Spleen (tissue), 11 donors: ENCODE results near the gene EPHB6. TPM values are rescaled to one million over a fixed set of nuclear protein-coding genes. Genes with fewer than 3 reads are reported as not detected.

Source experiments
- DNase-seq: peaks from one replicate; pipeline ENCODE4 v3.0.0-alpha.2; 2020
- H3K27ac ChIP-seq, 8 donors: fragments of 200-600 bp; sonication (generic) in 7 of 8; 1 replicate in 4 of 8; 2 replicates in 4 of 8; pipeline versions ENCODE4 v1.5.0 to v1.8.0; 2016 to 2021; ENCODE audit warnings: inconsistent platforms in 4 of 8, mild to moderate bottlenecking in 4 of 8, moderate library complexity in 1 of 8
- H3K27me3 ChIP-seq, 7 donors: fragments of 200-600 bp; sonication (generic) in 6 of 7; replicated peaks in 1 of 7; 1 replicate in 4 of 7; 2 replicates in 3 of 7; pipeline versions ENCODE4 v1.5.0 to v1.8.0; 2016 to 2021; ENCODE audit warnings: inconsistent platforms in 3 of 7, mild to moderate bottlenecking in 1 of 7
- H3K36me3 ChIP-seq, 6 donors: fragments of 200-600 bp; sonication (generic) in 5 of 6; 1 replicate in 4 of 6; 2 replicates in 2 of 6; pipeline versions ENCODE4 v1.5.0 to v1.8.0; 2016 to 2021; ENCODE audit warnings: inconsistent platforms in 2 of 6
- H3K4me1 ChIP-seq, 6 donors: fragments of 200-600 bp; sonication (generic) in 5 of 6; 1 replicate in 3 of 6; 2 replicates in 3 of 6; pipeline versions ENCODE4 v1.5.0 to v1.8.0; 2016 to 2021; ENCODE audit warnings: inconsistent platforms in 3 of 6
- H3K4me3 ChIP-seq, 8 donors: fragments of 200-600 bp; sonication (generic) in 7 of 8; 1 replicate in 4 of 8; 2 replicates in 4 of 8; pipeline versions ENCODE4 v1.5.0 to v1.8.0; 2016 to 2021; ENCODE audit warnings: inconsistent platforms in 4 of 8, mild to moderate bottlenecking in 4 of 8, moderate library complexity in 2 of 8
- H3K9me3 ChIP-seq, 8 donors: fragments of 200-600 bp; sonication (generic) in 7 of 8; 1 replicate in 4 of 8; 2 replicates in 4 of 8; pipeline versions ENCODE4 v1.5.0 to v1.8.0; 2016 to 2021; ENCODE audit warnings: inconsistent platforms in 4 of 8
- CTCF ChIP-seq, 11 experiments: fragments of 200-600 bp in 7 of 11; fragments of 450-650 bp in 4 of 11; sonication (generic) in 4 of 11; IDR thresholded peaks in 8 of 11; conservative IDR thresholded peaks in 3 of 11; 1 replicate in 7 of 11; 2 replicates in 4 of 11; pipeline versions ENCODE4 v1.4.0 to v1.8.0; 2016 to 2021; ENCODE audit warnings: antibody characterized with exemption in 11 of 11, inconsistent platforms in 4 of 11, mild to moderate bottlenecking in 1 of 11
- POLR2A ChIP-seq, 3 donors: fragments of 450-650 bp; IDR thresholded peaks; one replicate each; pipeline ENCODE4 v1.5.1; 2017; ENCODE audit warnings: antibody characterized with exemption in 3 of 3, mild to moderate bottlenecking in 1 of 3
- POLR2AphosphoS5 ChIP-seq, 3 donors: sonication (generic); formaldehyde crosslinking; IDR thresholded peaks; one replicate each; pipeline ENCODE4 v1.5.1; 2017; ENCODE audit warnings: antibody characterized with exemption in 3 of 3
- whole genome bisulfite sequencing, 5 donors: extraction: QIAGEN DNeasy Blood & Tissue Kit in 3 of 5; methylation state at CpG; one replicate each; pipeline versions ENCODE4 v1.1.5 to v1.1.7; 2013 to 2018; 5-methylcytosine and 5-hydroxymethylcytosine counted together
- intact Hi-C: fragments of 100-400 bp; cut with DNase I; formaldehyde crosslinking; loops from one replicate; pipeline ENCODE4 v1.15.0; 2023; ENCODE audit warnings: low total_unique reads
- polyA plus RNA-seq, 3 donors: library from polyadenylated mRNA; stranded (reverse); fragments of 200-250 nt; gene quantifications; one replicate each; pipeline ENCODE4 v1.2.1, GENCODE V29; 2013
- total RNA-seq, 7 donors: library from RNA; depleted of rRNA in 3 of 7; stranded (reverse); fragments of >200 nt in 3 of 7; fragmentation: NEBNext Ultra II Directional in 4 of 7; extraction: Animal tissue kit (Norgen Biotek cat#: 25700) in 4 of 7; gene quantifications; one replicate each; pipeline versions ENCODE4 v1.1.0 to v1.2.1, GENCODE V29; 2016 to 2021
- donor health status: healthy with polysubstance abuse.
- donor health status: DM: no; HTN: no; CAD: no; lungs with moderate emphysema.
- donor health status: DM: no; HTN: no; CAD: no.
- donor health status: Bipolar disorder and iron deficiency.
- donor health status: healthy.
- donor health status: DM: no; HTN: no; CAD: no.
- donor health status: DM: yes; HTN: yes; CAD: no.

Gene EPHB6
- total and polyA plus RNA-seq, 10 donors = 11.3 to 28.8 (median 13.9) TPM

GRCh38 chr7:142874837-142875236, 20.0 kb downstream of the EPHB6 start:
- Histone ChIP-seq H3K4me3 (no peak overlapping the region), H3K27me3 (peaks cover 0 to 7% (median 0%) of the 10 kb centered on the region in 7 donors), H3K4me1 (no peaks in the 10 kb centered on the region), H3K36me3 (peaks cover 0 to 24% (median 4%) of the 10 kb centered on the region in 6 donors), H3K27ac (no peak overlapping the region), H3K9me3 (peaks cover 0 to 4% (median 0%) of the 10 kb centered on the region in 8 donors)
- 86 to 96% (median 89%) methylated on average over 6 of the region's 6 CpGs for WGBS, 5 donors
- no peak for TF ChIP-seq POLR2A (IDR thresholded peaks at IDR 0.05)
- no peak for TF ChIP-seq POLR2AphosphoS5 (IDR thresholded peaks at IDR 0.05)
- no peak for TF ChIP-seq CTCF (IDR thresholded peaks at IDR 0.05 in 8 of 11, conservative IDR thresholded peaks at IDR 0.05 in 3 of 11)
- no peak for DNase-seq
- intact Hi-C loops = no loop called here

- peaks cover 0 to 10% (median 0%) of the 10 kb centered on the region in 7 donors for H3K27me3 ChIP-seq
- 87 to 90% (median 89%) methylated on average over 10 to 14 of the region's 14 CpGs for WGBS, 5 donors
- intact Hi-C loops = no loop called here
- H3K27ac ChIP-seq = no peak overlapping the region
- peaks cover 0 to 18% (median 4%) of the 10 kb centered on the region in 6 donors for H3K36me3 ChIP-seq
- H3K9me3 ChIP-seq = peaks cover 0 to 4% (median 0%) of the 10 kb centered on the region in 8 donors
- H3K4me1 ChIP-seq = no peaks in the 10 kb centered on the region
- DNase-seq = no peak
- no peak overlapping the region for H3K4me3 ChIP-seq
- TF ChIP-seq CTCF (IDR thresholded peaks at IDR 0.05 in 8 of 11, conservative IDR thresholded peaks at IDR 0.05 in 3 of 11) = no peak
- no peak for TF ChIP-seq POLR2A (IDR thresholded peaks at IDR 0.05)
- no peak for TF ChIP-seq POLR2AphosphoS5 (IDR thresholded peaks at IDR 0.05)
Observed at GRCh38 chr7:142875456-142875855, 20.6 kb downstream of the EPHB6 start.

GRCh38 chr7:142876236-142876960, 21.5 kb downstream of the EPHB6 start:
- 81 to 89% (median 86%) methylated on average over 9 of the region's 9 CpGs for WGBS, 5 donors
- intact Hi-C loops = no loop called here
- DNase-seq = no peak

More at GRCh38 chr7:142876236-142876960, 21.5 kb downstream of the EPHB6 start:
- H3K9me3 ChIP-seq = peaks cover 0 to 4% (median 0%) of the 10 kb centered on the region in 8 donors
- H3K27ac ChIP-seq = no peak overlapping the region
- H3K4me3 ChIP-seq = no peak overlapping the region
- H3K36me3 ChIP-seq = peaks cover 0 to 8% (median 0%) of the 10 kb centered on the region in 6 donors
- no peak for TF ChIP-seq CTCF (IDR thresholded peaks at IDR 0.05 in 8 of 11, conservative IDR thresholded peaks at IDR 0.05 in 3 of 11)
- no peak for TF ChIP-seq POLR2AphosphoS5 (IDR thresholded peaks at IDR 0.05)
- no peak for TF ChIP-seq POLR2A (IDR thresholded peaks at IDR 0.05)
- peaks cover 0 to 5% (median 0%) of the 10 kb centered on the region in 6 donors for H3K4me1 ChIP-seq
- peaks cover 0 to 18% (median 0%) of the 10 kb centered on the region in 7 donors for H3K27me3 ChIP-seq
